Astrocyte of the spinal cord (primary cell): ENCODE results near the gene GIT1.

Source experiments
- DNase-seq: peaks from one replicate; pipeline ENCODE4 v3.0.0; 2011; ENCODE audit warnings: low read depth, low spot score
- H3K4me3 ChIP-seq: 2 replicates; pipeline ENCODE4 v1.5.1; 2011; ENCODE audit warnings: low read depth, mild to moderate bottlenecking, low read length, moderate library complexity
- in situ Hi-C: cut with HindIII; loops from 2 replicates; pipeline ENCODE4 v1.10.0; 2017; ENCODE audit warnings: low sequenced_read_pairs
- TF ChIP-seq, protein P1 (sequence below): IDR thresholded peaks from 2 replicates; pipeline ENCODE4 v1.5.1; 2012; ENCODE audit warnings: low read depth, mild to moderate bottlenecking, low read length, inconsistent platforms

The GIT1 gene

DNA sequence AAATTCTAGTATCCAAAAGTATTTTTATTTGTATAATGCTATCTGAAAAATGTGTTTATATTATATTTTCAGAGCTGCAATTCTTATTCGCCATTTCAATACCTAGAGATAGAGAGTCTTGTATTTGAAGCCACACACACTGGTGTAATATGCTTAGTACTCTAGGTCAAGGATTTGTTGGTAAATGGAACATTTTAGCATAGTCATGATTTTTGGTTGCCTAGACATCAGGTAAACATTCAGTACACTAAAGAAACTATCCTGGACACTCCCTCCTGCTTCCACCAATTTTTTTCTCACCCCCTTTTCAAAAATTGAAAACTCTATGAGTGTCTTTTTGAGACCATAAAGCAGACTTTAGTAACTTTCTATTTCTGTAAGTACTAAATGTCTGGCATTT lies 43.4 kb downstream of the GIT1 start:
- DNase-seq, result no peak
- in situ Hi-C loops, result no loop called here
- TF ChIP-seq, protein P1, sequence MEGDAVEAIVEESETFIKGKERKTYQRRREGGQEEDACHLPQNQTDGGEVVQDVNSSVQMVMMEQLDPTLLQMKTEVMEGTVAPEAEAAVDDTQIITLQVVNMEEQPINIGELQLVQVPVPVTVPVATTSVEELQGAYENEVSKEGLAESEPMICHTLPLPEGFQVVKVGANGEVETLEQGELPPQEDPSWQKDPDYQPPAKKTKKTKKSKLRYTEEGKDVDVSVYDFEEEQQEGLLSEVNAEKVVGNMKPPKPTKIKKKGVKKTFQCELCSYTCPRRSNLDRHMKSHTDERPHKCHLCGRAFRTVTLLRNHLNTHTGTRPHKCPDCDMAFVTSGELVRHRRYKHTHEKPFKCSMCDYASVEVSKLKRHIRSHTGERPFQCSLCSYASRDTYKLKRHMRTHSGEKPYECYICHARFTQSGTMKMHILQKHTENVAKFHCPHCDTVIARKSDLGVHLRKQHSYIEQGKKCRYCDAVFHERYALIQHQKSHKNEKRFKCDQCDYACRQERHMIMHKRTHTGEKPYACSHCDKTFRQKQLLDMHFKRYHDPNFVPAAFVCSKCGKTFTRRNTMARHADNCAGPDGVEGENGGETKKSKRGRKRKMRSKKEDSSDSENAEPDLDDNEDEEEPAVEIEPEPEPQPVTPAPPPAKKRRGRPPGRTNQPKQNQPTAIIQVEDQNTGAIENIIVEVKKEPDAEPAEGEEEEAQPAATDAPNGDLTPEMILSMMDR, result no peak
- no peak overlapping the region for H3K4me3 ChIP-seq

DNA sequence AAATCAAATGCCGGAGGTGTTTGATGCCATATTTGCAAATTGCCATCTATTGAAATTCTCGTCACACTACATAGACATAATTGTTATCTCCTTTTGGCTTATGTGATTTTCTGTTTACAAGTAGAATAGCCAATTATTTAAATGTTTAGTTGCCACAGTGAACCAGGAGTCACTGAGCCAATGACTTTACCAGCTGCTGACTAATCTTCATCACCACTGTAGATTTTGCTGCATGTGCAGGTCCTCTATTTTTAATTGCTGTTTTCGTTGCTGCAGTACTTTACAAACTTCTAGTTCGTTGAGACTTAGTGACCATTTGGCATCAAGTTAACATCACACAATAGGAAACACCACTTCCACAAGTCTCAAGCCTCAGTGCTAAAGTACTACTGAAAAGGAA lies 45.4 kb downstream of the GIT1 start:
- in situ Hi-C loops, result no loop called here
- TF ChIP-seq, protein P1, result no peak
- no peak overlapping the region for H3K4me3 ChIP-seq
- no peak for DNase-seq

DNA sequence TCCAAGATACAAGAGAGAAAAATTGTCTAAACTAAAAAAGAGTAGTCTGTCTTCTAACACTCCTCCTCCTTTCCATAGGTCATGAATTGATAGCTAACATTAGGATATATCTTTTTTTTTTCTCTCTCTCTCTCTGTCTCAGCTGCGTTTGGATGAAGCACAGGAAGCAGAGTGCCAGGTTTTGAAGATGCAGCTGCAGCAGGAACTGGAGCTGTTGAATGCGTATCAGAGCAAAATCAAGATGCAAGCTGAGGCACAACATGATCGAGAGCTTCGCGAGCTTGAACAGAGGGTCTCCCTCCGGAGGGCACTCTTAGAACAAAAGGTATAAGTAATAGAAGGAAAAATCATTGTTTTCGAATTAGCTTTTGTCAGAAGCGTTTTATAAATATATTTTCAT lies 55.5 kb downstream of the GIT1 start:
- H3K4me3 ChIP-seq, result no peak overlapping the region
- in situ Hi-C loops, result no loop called here
- no peak for DNase-seq
- TF ChIP-seq, protein P1, result no peak

DNA sequence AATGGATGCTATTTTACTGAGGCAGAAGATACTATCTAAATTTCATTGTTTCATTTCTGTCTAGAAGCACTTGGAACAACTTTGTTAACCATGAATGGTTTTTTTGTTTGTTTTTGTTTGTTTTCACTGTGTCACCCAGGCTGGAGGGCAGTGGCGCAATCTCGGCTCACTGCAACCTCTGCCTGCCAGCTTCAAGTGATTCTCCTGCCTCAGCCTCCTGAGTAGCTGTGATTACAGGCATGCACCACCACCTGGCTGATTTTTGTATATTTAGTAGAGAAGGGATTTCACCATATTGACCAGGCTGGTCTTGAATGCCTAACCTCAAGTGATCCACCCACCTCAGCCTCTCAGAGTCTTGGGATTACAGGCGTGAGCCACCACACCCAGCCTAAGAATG lies 63.1 kb downstream of the GIT1 start:
- no peak for DNase-seq
- TF ChIP-seq, protein P1, result no peak
- in situ Hi-C loops, result no loop called here
- no peak overlapping the region for H3K4me3 ChIP-seq

DNA sequence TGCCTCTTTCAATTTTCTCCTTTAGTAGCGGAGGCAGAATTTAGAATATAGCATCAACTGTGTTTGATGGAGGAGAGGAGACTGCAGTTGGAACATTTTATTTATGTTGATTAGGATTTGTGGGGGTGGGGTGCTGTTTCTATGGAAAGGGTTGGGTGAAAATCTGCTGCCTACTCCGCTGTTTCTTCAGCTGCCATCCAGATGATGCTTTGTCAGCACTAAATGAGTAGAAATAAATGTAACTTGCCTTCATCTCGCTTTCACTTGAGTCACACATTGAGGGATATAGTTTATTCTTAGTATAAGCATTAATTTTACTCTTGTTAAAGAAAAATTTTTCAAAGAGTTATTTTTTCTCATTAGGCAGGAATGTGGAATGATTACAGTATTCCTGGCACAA lies 64.8 kb downstream of the GIT1 start:
- TF ChIP-seq, protein P1, result no peak
- no peak for DNase-seq
- in situ Hi-C loops, result no loop called here
- no peak overlapping the region for H3K4me3 ChIP-seq
